Muscle layer of duodenum (tissue), 2 donors: ENCODE data around the gene RAD23A.
"Not testable (repeated sequence)": the region's sequence is repeated elsewhere in the genome, so short reads cannot be mapped to it uniquely, and the experiment has no call there.

Experiments
- H3K27ac ChIP-seq: one replicate; pipeline ENCODE4 v1.7.0; 2013; ENCODE audit warnings: mild to moderate bottlenecking, low read length
- H3K27me3 ChIP-seq: one replicate; pipeline ENCODE4 v1.7.0; 2013; ENCODE audit warnings: low read depth, mild to moderate bottlenecking, control low read depth, low read length
- H3K36me3 ChIP-seq, 2 donors: one replicate each; pipeline ENCODE4 v1.7.0; 2013; ENCODE audit warnings: low read length in 2 of 2, control low read depth in 1 of 2, mild to moderate bottlenecking in 1 of 2; ENCODE audit not compliant: insufficient read depth in 2 of 2, control insufficient read depth in 1 of 2
- H3K4me1 ChIP-seq, 2 donors: one replicate each; pipeline ENCODE4 v1.7.0; 2013; ENCODE audit warnings: low read length in 2 of 2, mild to moderate bottlenecking in 2 of 2, control low read depth in 1 of 2, moderate library complexity in 1 of 2; ENCODE audit not compliant: insufficient read depth in 2 of 2, control insufficient read depth in 1 of 2
- H3K4me3 ChIP-seq, 2 donors: one replicate each; pipeline ENCODE4 v1.7.0; 2013; ENCODE audit warnings: low read length in 2 of 2, low read depth in 1 of 2, mild to moderate bottlenecking in 1 of 2
- H3K9me3 ChIP-seq, 2 donors: one replicate each; pipeline ENCODE4 v1.7.0; 2013; ENCODE audit warnings: low read length in 2 of 2, control low read depth in 1 of 2, mild to moderate bottlenecking in 1 of 2; ENCODE audit not compliant: control insufficient read depth in 1 of 2
- donor health status: healthy.

Gene RAD23A

DNA sequence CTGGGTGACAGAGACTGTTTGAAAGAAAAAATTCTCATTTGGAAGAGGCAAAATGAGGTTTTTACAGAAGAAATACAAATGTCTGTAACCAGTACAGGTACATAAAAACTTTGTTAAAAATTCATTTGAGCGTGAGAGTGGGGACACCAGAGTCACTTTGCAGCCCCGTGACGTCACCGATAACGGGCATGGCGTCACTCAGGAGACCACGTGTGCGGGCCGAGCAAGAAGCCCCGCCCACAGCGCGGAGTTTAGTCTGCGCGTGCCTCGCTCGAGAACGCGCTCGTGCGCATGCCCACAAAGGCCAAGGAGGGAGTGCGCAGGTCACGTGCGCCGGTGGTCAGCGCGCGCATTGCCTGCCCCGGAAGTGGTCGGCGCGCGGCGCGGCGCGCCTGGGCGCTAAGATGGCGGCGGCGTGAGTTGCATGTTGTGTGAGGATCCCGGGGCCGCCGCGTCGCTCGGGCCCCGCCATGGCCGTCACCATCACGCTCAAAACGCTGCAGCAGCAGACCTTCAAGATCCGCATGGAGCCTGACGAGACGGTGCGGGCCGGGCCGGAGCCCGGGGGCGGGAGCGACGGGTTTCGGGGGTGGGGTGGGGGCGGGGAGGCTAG, at the start of gene RAD23A:
RAD23A (plus strand) TSS at position 384 of the 613 bp plus-strand sequence; CDS start at position 471, 87 bp downstream.
- no peaks in the 10 kb centered on the region for H3K27me3 ChIP-seq
- peaks cover 44 to 67% of the 10 kb centered on the region in 2 donors for H3K36me3 ChIP-seq
- H3K4me3 ChIP-seq = peak within 1 kb of the TSS; percentile 75 to 95
- H3K4me1 ChIP-seq = peaks cover 7 to 45% of the 10 kb centered on the region in 2 donors
- peak within 1 kb of the TSS; percentile 87 for H3K27ac ChIP-seq
- H3K9me3 ChIP-seq = no peaks in the 10 kb centered on the region

DNA sequence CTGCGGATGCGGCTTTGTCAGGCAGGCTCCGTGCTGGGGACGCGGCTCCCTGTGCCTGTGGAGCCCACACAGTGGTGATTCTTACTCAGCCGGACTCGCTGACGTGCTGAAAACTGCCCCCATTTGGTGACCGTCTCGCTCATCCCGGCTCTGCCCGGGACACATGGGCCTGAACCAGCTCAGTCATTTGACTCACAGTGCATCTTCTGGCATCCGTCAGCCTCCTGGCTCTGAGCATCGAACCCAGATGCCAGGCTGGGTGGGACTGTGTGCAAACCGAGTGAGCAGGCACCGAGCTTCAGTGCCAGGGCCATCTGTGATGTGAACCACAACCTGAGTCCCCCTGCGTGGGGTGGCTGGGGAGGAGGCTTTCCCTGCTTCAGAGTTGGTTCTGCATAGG, 49.2 kb upstream of the RAD23A start:
- no peak overlapping the region for H3K27ac ChIP-seq
- H3K9me3 ChIP-seq = no peaks in the 10 kb centered on the region
- H3K36me3 ChIP-seq = peaks cover 17 to 45% of the 10 kb centered on the region in 2 donors
- H3K4me3 ChIP-seq = no peak overlapping the region
- peaks cover 6 to 8% of the 10 kb centered on the region in 2 donors for H3K4me1 ChIP-seq
- no peaks in the 10 kb centered on the region for H3K27me3 ChIP-seq

DNA sequence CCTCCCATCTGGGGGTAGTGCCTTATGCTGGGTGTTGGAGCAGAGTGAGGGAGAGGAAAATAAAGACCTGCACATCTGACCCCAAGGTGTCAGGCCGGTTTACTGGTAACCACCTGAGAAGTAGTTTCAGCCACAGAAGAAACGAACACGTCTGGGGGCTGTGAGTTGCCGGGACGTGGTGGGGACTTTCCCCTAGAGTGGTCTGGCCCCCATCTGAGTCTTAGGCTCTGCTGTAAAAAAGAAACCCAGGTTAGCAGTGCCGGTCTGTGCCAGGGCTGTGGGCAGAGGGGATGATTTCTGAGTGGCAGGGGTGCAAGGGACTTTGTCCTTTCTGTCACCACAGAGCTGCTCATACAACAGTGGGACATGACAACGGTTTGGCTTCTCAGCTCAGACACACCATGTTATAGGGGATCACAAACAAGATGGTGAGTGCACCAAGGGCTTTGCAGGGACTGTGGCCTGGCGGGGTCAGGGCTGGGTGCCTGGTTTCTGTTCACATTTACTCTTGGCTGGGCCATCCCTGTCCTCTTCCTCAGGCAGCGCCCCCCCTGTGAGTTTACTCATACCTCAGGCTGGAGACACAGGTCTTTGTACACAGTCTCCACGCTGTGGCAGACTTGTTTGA, 45.7 kb upstream of the RAD23A start:
- no peaks in the 10 kb centered on the region for H3K4me1 ChIP-seq
- no peak overlapping the region for H3K4me3 ChIP-seq
- H3K36me3 ChIP-seq = peaks cover 7 to 35% of the 10 kb centered on the region in 2 donors
- no peaks in the 10 kb centered on the region for H3K27me3 ChIP-seq
- no peaks in the 10 kb centered on the region for H3K9me3 ChIP-seq
- H3K27ac ChIP-seq = no peak overlapping the region

DNA sequence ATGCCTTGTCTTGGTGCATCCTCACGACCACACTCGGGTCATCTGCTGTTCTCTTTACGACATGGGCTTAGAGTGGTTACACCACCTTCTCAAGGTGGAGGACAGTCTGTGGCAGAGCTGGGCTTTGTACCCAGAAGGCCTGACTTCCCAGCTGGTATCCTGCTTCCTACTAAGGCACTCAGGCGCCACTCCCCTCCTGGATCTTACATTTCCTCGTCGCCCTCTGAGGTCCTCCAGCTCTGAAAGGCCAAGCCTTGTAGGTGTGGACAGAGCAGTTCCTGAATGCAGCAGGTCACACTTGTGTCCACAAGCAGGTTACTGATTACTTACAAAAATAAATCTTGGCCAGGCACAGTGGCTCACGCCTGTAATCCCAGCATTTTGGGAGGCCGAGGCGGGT, 38.5 kb upstream of the RAD23A start:
- peaks cover 0 to 3% of the 10 kb centered on the region in 2 donors for H3K4me1 ChIP-seq
- no peak overlapping the region for H3K4me3 ChIP-seq
- no peaks in the 10 kb centered on the region for H3K36me3 ChIP-seq
- no peaks in the 10 kb centered on the region for H3K9me3 ChIP-seq
- H3K27ac ChIP-seq = no peak overlapping the region
- no peaks in the 10 kb centered on the region for H3K27me3 ChIP-seq

DNA sequence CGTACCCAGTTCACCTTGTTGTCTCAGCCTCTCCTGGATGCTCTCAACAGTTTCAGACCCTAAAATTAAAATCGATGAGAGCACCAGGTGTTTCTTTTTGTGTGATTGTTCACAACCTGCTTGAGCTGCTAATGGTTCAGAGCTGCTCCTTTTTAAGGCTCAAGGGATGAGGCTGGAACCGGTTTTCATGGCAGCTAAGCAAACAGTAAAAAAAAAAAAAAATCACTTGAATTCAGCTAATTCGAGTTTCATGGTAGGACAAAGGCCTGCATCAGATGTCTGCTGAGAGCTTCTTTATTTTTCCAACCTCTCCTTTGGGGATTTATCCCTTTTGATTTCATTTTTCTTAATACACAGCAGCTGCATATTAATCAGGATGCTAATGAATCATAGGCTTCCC, 33.1 kb upstream of the RAD23A start:
- peaks cover 7 to 26% of the 10 kb centered on the region in 2 donors for H3K4me1 ChIP-seq
- no peaks in the 10 kb centered on the region for H3K9me3 ChIP-seq
- H3K27me3 ChIP-seq = no peaks in the 10 kb centered on the region
- no peak overlapping the region for H3K27ac ChIP-seq
- no peaks in the 10 kb centered on the region for H3K36me3 ChIP-seq
- peak overlapping the region; percentile 30 to 34 for H3K4me3 ChIP-seq

DNA sequence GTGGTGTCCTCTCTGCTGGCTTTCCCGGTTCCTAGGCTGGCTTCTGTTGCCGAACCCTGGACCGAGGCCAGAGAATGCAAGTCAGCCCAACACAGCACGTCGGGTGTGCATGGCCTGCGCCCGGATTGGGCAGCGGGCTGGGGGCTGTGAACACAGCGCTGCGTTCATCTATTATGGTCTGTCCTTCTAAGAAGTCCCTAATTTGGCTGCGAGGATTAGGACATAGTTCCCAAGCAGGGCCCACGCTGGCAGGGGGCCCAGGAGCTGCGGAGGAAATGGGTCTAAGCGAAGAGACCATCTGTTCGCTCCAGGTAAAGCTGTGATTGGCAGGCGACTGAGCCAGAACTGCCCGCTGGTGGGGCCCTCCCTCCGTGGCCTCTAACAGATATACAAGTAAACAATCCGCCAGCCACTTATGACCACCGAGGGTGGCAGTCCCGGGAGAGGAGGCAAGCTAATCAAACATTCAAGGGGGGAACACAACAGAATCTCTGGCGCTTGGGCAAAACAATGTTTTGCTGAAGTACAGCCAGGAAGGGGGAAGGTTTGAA, 32.6 kb upstream of the RAD23A start:
- Histone ChIP-seq H3K9me3 (no peaks in the 10 kb centered on the region), H3K36me3 (no peaks in the 10 kb centered on the region), H3K4me3 (peak overlapping the region; percentile 30 to 34), H3K27me3 (no peaks in the 10 kb centered on the region), H3K4me1 (peaks cover 7 to 26% of the 10 kb centered on the region in 2 donors), H3K27ac (peak overlapping the region; percentile 65)

DNA sequence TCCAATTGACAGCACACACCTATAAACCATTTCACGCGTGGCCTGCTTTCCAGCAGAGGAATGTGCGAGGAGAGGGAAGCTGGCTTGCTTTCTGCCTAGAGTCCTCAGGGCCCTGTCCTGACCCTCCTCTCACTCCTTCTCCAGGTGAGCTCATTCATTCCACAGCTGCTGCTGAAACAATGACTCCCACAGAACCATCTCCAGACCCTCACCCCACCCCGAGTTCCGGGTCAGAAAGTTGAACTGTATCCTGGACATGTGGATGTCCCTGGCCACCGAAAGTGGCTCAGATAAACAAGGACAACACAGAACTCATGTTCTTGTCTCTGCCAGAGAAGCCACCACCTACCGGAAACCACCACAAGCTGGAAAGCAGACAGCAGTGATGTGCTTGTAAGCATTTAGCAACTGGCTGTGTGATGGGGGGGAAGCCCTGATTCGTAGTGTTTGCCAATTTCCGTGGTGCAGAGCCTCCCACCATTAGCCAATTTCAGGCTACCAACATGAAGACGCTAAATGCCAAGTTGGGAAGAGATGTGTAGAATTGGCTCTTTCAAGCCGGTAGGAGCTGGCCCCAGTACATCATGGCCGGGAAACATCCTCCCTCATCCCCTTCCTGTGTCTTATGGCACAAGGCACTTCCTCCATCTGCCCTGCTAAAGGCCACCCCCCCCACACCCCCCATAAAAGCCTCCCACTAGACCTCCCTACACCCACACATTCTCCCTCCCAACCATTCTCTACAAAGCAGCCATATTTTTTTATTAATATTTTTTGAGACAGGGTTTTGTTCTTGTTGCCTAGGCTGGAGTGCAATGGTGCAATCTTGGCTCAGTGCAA, 31.6 kb upstream of the RAD23A start:
- Histone ChIP-seq H3K4me3 (no peak overlapping the region), H3K4me1 (peaks cover 7 to 26% of the 10 kb centered on the region in 2 donors), H3K27me3 (no peaks in the 10 kb centered on the region), H3K36me3 (no peaks in the 10 kb centered on the region), H3K27ac (peak overlapping the region; percentile 65), H3K9me3 (no peaks in the 10 kb centered on the region)

DNA sequence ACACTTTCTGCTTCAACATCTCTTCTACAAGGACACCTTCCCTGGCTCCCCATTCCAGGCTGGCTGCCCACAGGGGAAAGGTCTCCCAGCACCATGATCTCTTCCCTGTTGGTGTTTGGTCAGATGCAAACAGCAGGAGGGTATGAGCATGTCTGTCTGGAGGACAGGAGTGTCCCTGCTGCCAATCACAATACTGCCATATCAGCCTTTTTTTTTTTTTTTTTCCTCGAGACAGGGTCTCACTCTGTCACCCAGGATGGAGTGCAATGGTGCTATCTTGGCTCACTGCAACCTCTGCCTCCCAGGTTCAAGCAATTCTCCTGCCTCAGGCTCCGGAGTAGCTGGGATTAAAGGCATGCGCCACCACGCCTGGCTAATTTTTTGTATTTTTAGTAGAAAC, 29.8 kb upstream of the RAD23A start:
- H3K9me3 ChIP-seq, H3K27me3 ChIP-seq, H3K4me3 ChIP-seq, H3K36me3 ChIP-seq, H3K27ac ChIP-seq: not testable (repeated sequence)
- H3K4me1 ChIP-seq = peaks cover 7 to 26% of the 10 kb centered on the region in 2 donors

DNA sequence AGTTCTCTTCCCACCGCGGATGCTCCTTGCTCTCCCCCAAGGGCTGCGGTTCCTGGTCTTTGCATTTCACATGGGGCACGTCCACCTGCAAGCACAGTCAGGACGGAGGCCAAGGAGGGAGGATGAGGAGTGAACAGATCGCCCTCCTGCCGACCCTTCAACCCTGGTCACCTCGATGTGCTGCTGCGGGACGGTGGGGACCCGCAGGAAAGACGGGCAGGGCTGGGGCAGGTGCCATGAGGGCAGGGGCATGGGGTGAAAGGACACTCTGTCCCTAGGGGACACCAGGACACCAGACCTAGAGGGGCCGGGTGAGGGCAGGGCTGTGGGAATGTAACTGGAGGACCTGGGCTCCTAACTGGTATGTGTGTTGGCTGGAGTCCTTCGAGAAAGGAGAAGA, 27.4 kb upstream of the RAD23A start:
- H3K4me1 ChIP-seq = peaks cover 6 to 11% of the 10 kb centered on the region in 2 donors
- no peak overlapping the region for H3K4me3 ChIP-seq
- no peaks in the 10 kb centered on the region for H3K9me3 ChIP-seq
- H3K27me3 ChIP-seq = no peaks in the 10 kb centered on the region
- H3K36me3 ChIP-seq = peaks cover 7 to 13% of the 10 kb centered on the region in 2 donors
- H3K27ac ChIP-seq = no peak overlapping the region

DNA sequence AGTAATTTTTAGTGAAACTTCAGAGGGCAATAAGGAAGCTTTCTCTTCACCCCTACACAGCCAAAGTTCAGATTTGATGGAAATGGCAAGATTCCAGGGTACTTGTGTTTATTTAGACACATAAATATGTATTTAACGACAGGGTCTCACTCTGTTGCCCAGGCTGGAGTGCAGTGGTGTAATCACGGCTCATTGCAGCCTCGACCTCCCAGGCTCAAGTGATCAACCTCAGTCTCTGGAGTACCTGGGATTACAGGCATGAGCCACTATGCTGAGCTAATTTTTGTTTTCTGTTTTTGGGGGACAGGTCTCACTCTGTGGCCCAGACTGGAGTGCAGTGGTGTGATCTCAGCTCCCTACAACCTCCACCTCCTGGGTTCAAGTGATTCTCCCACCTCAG, 24.6 kb upstream of the RAD23A start:
- Histone ChIP-seq H3K36me3 (peaks cover 20 to 31% of the 10 kb centered on the region in 2 donors), H3K4me3 (no peak overlapping the region), H3K9me3 (no peaks in the 10 kb centered on the region), H3K27ac (no peak overlapping the region), H3K27me3 (no peaks in the 10 kb centered on the region), H3K4me1 (no peaks in the 10 kb centered on the region)

DNA sequence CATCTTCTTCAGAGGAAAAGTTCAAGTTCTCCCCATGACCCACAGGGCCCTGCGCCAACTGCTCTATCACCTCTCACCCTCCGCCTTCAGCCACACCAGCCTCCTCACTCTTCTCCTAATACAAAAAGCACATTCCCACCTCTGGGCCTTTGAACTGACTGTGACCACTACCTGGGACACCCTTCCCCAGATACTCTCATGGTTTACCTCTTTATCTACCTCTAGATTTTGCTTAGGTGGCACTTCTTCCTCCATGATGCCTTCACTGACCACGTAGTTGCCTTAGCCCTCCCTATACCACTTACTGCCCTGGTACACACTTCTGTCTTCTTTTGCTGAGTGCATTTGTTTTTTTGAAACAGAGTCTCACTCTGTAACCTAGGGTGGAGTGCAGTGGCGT, 22.7 kb upstream of the RAD23A start:
- Histone ChIP-seq H3K27me3 (no peaks in the 10 kb centered on the region), H3K4me3 (no peak overlapping the region), H3K4me1 (no peaks in the 10 kb centered on the region), H3K36me3 (peaks cover 29 to 47% of the 10 kb centered on the region in 2 donors), H3K9me3 (no peaks in the 10 kb centered on the region), H3K27ac (no peak overlapping the region)
